DND-41 (cell line): ENCODE measurements around the gene ANO9.

ENCODE experiments used
- ATAC-seq: fragments of 200-7000 bp; cut with Tn5 transposase; 3 replicates; pipeline ENCODE4 v1.9.1; 2021; ENCODE audit warnings: low read depth; ENCODE audit not compliant: insufficient read depth
- DNase-seq: peaks from one replicate; pipeline ENCODE4 v3.0.0-alpha.2; 2020
- H2AFZ ChIP-seq: 2 replicates; pipeline ENCODE4 v1.6.0; 2012; ENCODE audit warnings: low read depth, low read length
- H3K27ac ChIP-seq: 2 replicates; pipeline ENCODE4 v1.5.1; 2012; ENCODE audit warnings: low read length, inconsistent platforms
- H3K27me3 ChIP-seq: fragments of 200-600 bp; sonication (generic); 2 replicates; pipeline ENCODE4 v1.6.0; 2012; ENCODE audit warnings: low read length, mild to moderate bottlenecking, inconsistent platforms; ENCODE audit not compliant: insufficient read depth, poor library complexity
- H3K36me3 ChIP-seq: 2 replicates; pipeline ENCODE4 v1.5.1; 2012; ENCODE audit warnings: low read length, inconsistent platforms; ENCODE audit not compliant: insufficient read depth
- H3K4me1 ChIP-seq: 2 replicates; pipeline ENCODE4 v1.5.1; 2012; ENCODE audit warnings: mild to moderate bottlenecking, low read length; ENCODE audit not compliant: insufficient read depth
- H3K4me2 ChIP-seq: 2 replicates; pipeline ENCODE4 v1.6.0; 2012; ENCODE audit warnings: mild to moderate bottlenecking, moderate library complexity, low read length, inconsistent platforms; ENCODE audit not compliant: insufficient read depth
- H3K4me3 ChIP-seq, 2 experiments: fragments of 200-600 bp in 1 of 2; shearing (Covaris generic) in 1 of 2; 2 replicates each; pipeline ENCODE4 v1.5.1; 2012 to 2016; ENCODE audit warnings: inconsistent platforms in 2 of 2, low read length in 2 of 2, mild to moderate bottlenecking in 2 of 2, low read depth in 1 of 2, moderate library complexity in 1 of 2
- H3K79me2 ChIP-seq: 2 replicates; pipeline ENCODE4 v1.6.0; 2012; ENCODE audit warnings: low read length, inconsistent platforms; ENCODE audit not compliant: insufficient read depth
- H3K9ac ChIP-seq: 2 replicates; pipeline ENCODE4 v1.6.0; 2012; ENCODE audit warnings: low read depth, mild to moderate bottlenecking, inconsistent platforms, low read length, moderate library complexity
- H3K9me3 ChIP-seq: 2 replicates; pipeline ENCODE4 v1.5.1; 2012; ENCODE audit warnings: low read length, moderate library complexity, mild to moderate bottlenecking, inconsistent platforms; ENCODE audit not compliant: insufficient read depth, severe bottlenecking
- H4K20me1 ChIP-seq: 2 replicates; pipeline ENCODE4 v1.6.0; 2012; ENCODE audit warnings: low read length; ENCODE audit not compliant: insufficient read depth
- CTCF ChIP-seq: IDR thresholded peaks from 2 replicates; pipeline ENCODE4 v1.5.1; 2012; ENCODE audit warnings: borderline replicate concordance, low read length, moderate library complexity, mild to moderate bottlenecking; ENCODE audit not compliant: poor library complexity, severe bottlenecking; ENCODE audit errors: extremely low read depth
- EZH2 ChIP-seq: IDR thresholded peaks from 3 replicates; pipeline ENCODE4 v1.6.1; 2012; ENCODE audit warnings: borderline replicate concordance, low read depth, mild to moderate bottlenecking, moderate library complexity, low read length, inconsistent platforms; ENCODE audit not compliant: severe bottlenecking

ANO9 gene

GRCh38 chr11:441418-442274 lies at the start of gene ANO9:
ANO9 (minus strand) TSS chr11:442011; CDS start chr11:441926, 85 bp downstream.
- H4K20me1 ChIP-seq: no peaks in the 10 kb centered on the region
- H3K9ac ChIP-seq: no peak within 1 kb of the TSS
- no peak within 1 kb of the TSS for H3K27ac ChIP-seq
- no peaks in the 10 kb centered on the region for H3K79me2 ChIP-seq
- no peaks in the 10 kb centered on the region for H3K27me3 ChIP-seq
- H3K4me2 ChIP-seq: no peak within 1 kb of the TSS
- TF ChIP-seq CTCF (no peak), EZH2 (no peak)
- no peaks in the 10 kb centered on the region for H3K36me3 ChIP-seq
- no peak within 1 kb of the TSS for H3K4me3 ChIP-seq
- no peak within 1 kb of the TSS for H2AFZ ChIP-seq
- DNase-seq: no peak
- ATAC-seq: no peak
- no peaks in the 10 kb centered on the region for H3K4me1 ChIP-seq
- H3K9me3 ChIP-seq: no peaks in the 10 kb centered on the region

- ATAC-seq (no peak), DNase-seq (no peak)
- no peaks in the 10 kb centered on the region for H3K79me2 ChIP-seq
- no peaks in the 10 kb centered on the region for H3K4me1 ChIP-seq
- H3K4me3 ChIP-seq: no peak overlapping the region
- peaks cover 62% of the 10 kb centered on the region for H3K36me3 ChIP-seq
- H3K9me3 ChIP-seq: no peaks in the 10 kb centered on the region
- peaks cover 7% of the 10 kb centered on the region; the same call in 1 of the 2 replicates for H4K20me1 ChIP-seq
- H3K9ac ChIP-seq: no peak overlapping the region
- TF ChIP-seq CTCF (no peak), EZH2 (no peak)
- H3K4me2 ChIP-seq: no peak overlapping the region
- H3K27ac ChIP-seq: no peak overlapping the region
- no peak overlapping the region for H2AFZ ChIP-seq
- H3K27me3 ChIP-seq: no peaks in the 10 kb centered on the region
Measured at GRCh38 chr11:491358-491757, 49.5 kb upstream of the ANO9 start.

GRCh38 chr11:490930-491260 lies 49.1 kb upstream of the ANO9 start:
- no peak for TF ChIP-seq EZH2
- no peak for TF ChIP-seq CTCF
- Histone ChIP-seq H3K36me3 (peaks cover 60% of the 10 kb centered on the region), H3K79me2 (no peaks in the 10 kb centered on the region), H4K20me1 (peaks cover 7% of the 10 kb centered on the region; the same call in 1 of the 2 replicates), H3K9ac (no peak overlapping the region), H3K9me3 (no peaks in the 10 kb centered on the region), H3K27ac (no peak overlapping the region), H3K4me3 (no peak overlapping the region), H3K4me1 (no peaks in the 10 kb centered on the region), H3K27me3 (no peaks in the 10 kb centered on the region), H3K4me2 (no peak overlapping the region), H2AFZ (no peak overlapping the region)
- no peak for ATAC-seq
- no peak for DNase-seq
